Liver (tissue), 9 donors: ENCODE results near the gene BCLAF1. TPM values are rescaled to one million over a fixed set of nuclear protein-coding genes. Genes with fewer than 3 reads are reported as not detected.

ENCODE experiments used
- DNase-seq: peaks from one replicate; pipeline ENCODE4 v3.0.0-alpha.2; 2017; ENCODE audit warnings: low spot score
- H3K27ac ChIP-seq, 2 donors: one replicate each; pipeline ENCODE4 v1.7.0; 2013; ENCODE audit warnings: inconsistent platforms in 2 of 2, low read length in 2 of 2, control low read depth in 1 of 2, low read depth in 1 of 2, mild to moderate bottlenecking in 1 of 2
- H3K27me3 ChIP-seq, 4 donors: one replicate each; pipeline versions ENCODE4 v1.6.1 to v1.7.0; 2013; ENCODE audit warnings: low read length in 3 of 4, inconsistent platforms in 1 of 4, mild to moderate bottlenecking in 1 of 4, moderate library complexity in 1 of 4; ENCODE audit not compliant: control insufficient read depth in 4 of 4, insufficient read depth in 4 of 4
- H3K36me3 ChIP-seq, 4 donors: one replicate each; pipeline versions ENCODE4 v1.6.1 to v1.7.0; 2013; ENCODE audit warnings: low read length in 3 of 4, mild to moderate bottlenecking in 3 of 4, low read depth in 1 of 4, moderate library complexity in 1 of 4; ENCODE audit not compliant: control insufficient read depth in 4 of 4, insufficient read depth in 3 of 4
- H3K4me1 ChIP-seq, 4 donors: one replicate each; pipeline versions ENCODE4 v1.6.1 to v1.7.0; 2013; ENCODE audit warnings: low read length in 3 of 4, mild to moderate bottlenecking in 3 of 4, moderate library complexity in 1 of 4; ENCODE audit not compliant: control insufficient read depth in 4 of 4, insufficient read depth in 4 of 4
- H3K4me3 ChIP-seq, 3 donors: one replicate each; pipeline versions ENCODE4 v1.6.1 to v1.7.0; 2013; ENCODE audit warnings: low read length in 3 of 3, control low read depth in 1 of 3, low read depth in 1 of 3, mild to moderate bottlenecking in 1 of 3
- H3K9ac ChIP-seq, 2 donors: one replicate each; pipeline ENCODE4 v1.7.0; 2013; ENCODE audit warnings: low read length in 2 of 2, mild to moderate bottlenecking in 2 of 2, moderate library complexity in 2 of 2, control low read depth in 1 of 2, low read depth in 1 of 2
- H3K9me3 ChIP-seq, 4 donors: one replicate each; pipeline versions ENCODE4 v1.6.1 to v1.7.0; 2013; ENCODE audit warnings: low read length in 3 of 4; ENCODE audit not compliant: control insufficient read depth in 4 of 4
- ATF3 ChIP-seq: IDR thresholded peaks from 2 replicates; pipeline ENCODE4 v1.6.1; 2016; ENCODE audit warnings: antibody characterized with exemption
- EGR1 ChIP-seq, 2 donors: IDR thresholded peaks; 2 replicates each; pipeline ENCODE4 v1.6.1; 2016 to 2018; ENCODE audit warnings: antibody characterized with exemption in 2 of 2, low read depth in 2 of 2
- FOXA1 ChIP-seq: IDR thresholded peaks from 2 replicates; pipeline ENCODE4 v1.6.1; 2016; ENCODE audit warnings: antibody characterized with exemption
- FOXA2 ChIP-seq: IDR thresholded peaks from 2 replicates; pipeline ENCODE4 v1.6.1; 2016; ENCODE audit warnings: antibody characterized with exemption
- HNF4A ChIP-seq, 2 donors: conservative IDR thresholded peaks; 2 replicates each; pipeline ENCODE4 v1.6.1; 2016; ENCODE audit warnings: antibody characterized with exemption in 2 of 2, mild to moderate bottlenecking in 2 of 2
- JUND ChIP-seq, 2 donors: IDR thresholded peaks; 2 replicates each; pipeline ENCODE4 v1.6.1; 2016; ENCODE audit warnings: antibody characterized with exemption in 2 of 2
- NR2F2 ChIP-seq: IDR thresholded peaks from 2 replicates; pipeline ENCODE4 v1.6.1; 2016; ENCODE audit warnings: antibody characterized with exemption
- RXRA ChIP-seq, 2 donors: IDR thresholded peaks; 2 replicates each; pipeline ENCODE4 v1.6.1; 2017 to 2018; ENCODE audit warnings: antibody characterized with exemption in 2 of 2, mild to moderate bottlenecking in 1 of 2
- SP1 ChIP-seq: IDR thresholded peaks from 2 replicates; pipeline ENCODE4 v1.6.1; 2018; ENCODE audit warnings: antibody characterized with exemption, mild to moderate bottlenecking
- YY1 ChIP-seq: IDR thresholded peaks from 2 replicates; pipeline ENCODE4 v1.6.1; 2016; ENCODE audit warnings: antibody characterized with exemption, mild to moderate bottlenecking
- ZBTB33 ChIP-seq: IDR thresholded peaks from 2 replicates; pipeline ENCODE4 v1.6.1; 2016; ENCODE audit warnings: antibody characterized with exemption
- WGBS: extraction: QIAGEN DNeasy Blood & Tissue Kit; methylation state at CpG from one replicate; pipeline ENCODE4 v1.1.7; 2013; 5-methylcytosine and 5-hydroxymethylcytosine counted together
- polyA plus RNA-seq, 2 donors: library from polyadenylated mRNA; stranded (reverse) in 1 of 2; unstranded in 1 of 2; fragments of 200-250 nt in 1 of 2; fragments of >200 nt in 1 of 2; fragmentation: Nextera tagmentation in 1 of 2; extraction: Ambion mirVana in 1 of 2; gene quantifications; one replicate each; pipeline versions ENCODE4 v1.2.1 to v1.2.3, GENCODE V29; 2013 to 2015
- total RNA-seq, 2 donors: library from RNA; depleted of rRNA; stranded (reverse); fragments of >200 nt; gene quantifications; one replicate each; pipeline ENCODE4 v1.2.3, GENCODE V29; 2014
- TF ChIP-seq, protein P1 (sequence below): fragments of 150-350 bp; IDR thresholded peaks from 2 replicates; pipeline ENCODE4 v1.5.1; 2017; ENCODE audit warnings: improper control_type of control experiment, low read depth, low read length; ENCODE audit not compliant: missing input control
- TF ChIP-seq, protein P2 (sequence below): IDR thresholded peaks from 2 replicates; pipeline ENCODE4 v1.6.1; 2016; ENCODE audit warnings: antibody characterized with exemption, mild to moderate bottlenecking
- donor health status: healthy.
- donor health status: healthy.
- donor health status: healthy.
- donor health status: healthy.
- donor health status: healthy.

Gene BCLAF1
- total and polyA plus RNA-seq, 4 donors: 11.7 to 60.5 (median 38.0) TPM

DNA sequence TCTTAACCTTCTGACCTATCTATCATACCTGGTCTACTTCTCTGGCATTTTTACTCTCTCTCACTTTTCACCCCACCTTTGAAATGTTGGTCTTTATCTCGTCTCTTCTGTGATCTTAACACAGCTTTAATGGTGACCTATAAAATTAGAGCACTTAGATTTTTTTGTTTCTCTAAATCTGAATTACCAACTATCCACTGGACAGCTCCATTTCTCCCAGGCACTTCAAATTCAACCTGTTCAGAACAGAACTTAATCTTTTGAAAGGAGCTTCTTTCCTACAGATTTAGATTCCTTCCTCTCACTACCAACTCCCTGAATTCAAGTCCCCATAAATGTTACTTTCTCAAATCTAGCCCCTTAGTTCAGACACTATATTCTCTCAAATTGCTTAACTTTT lies 24.5 kb downstream of the BCLAF1 start:
- TF ChIP-seq YY1: no peak
- no peak for TF ChIP-seq SP1
- no peak for TF ChIP-seq RXRA (IDR thresholded peaks at IDR 0.05)
- TF ChIP-seq ATF3: no peak
- TF ChIP-seq FOXA1: no peak
- no peak for TF ChIP-seq ZBTB33
- TF ChIP-seq NR2F2: no peak
- TF ChIP-seq HNF4A (conservative IDR thresholded peaks at IDR 0.05): no peak
- no peak overlapping the region for H3K9ac ChIP-seq
- peaks cover 2 to 80% (median 65%) of the 10 kb centered on the region in 4 donors for H3K36me3 ChIP-seq

GRCh38 chr6:136262940-136263339 lies 26.7 kb downstream of the BCLAF1 start:
- DNase-seq: no peak
- Histone ChIP-seq H3K9ac (no peak overlapping the region), H3K4me1 (no peaks in the 10 kb centered on the region), H3K36me3 (peaks cover 2 to 78% (median 57%) of the 10 kb centered on the region in 4 donors), H3K4me3 (no peak overlapping the region), H3K27ac (no peak overlapping the region), H3K9me3 (no peaks in the 10 kb centered on the region), H3K27me3 (no peaks in the 10 kb centered on the region)
- TF ChIP-seq JUND (IDR thresholded peaks at IDR 0.05): no peak
- TF ChIP-seq SP1: no peak
- TF ChIP-seq NR2F2: no peak
- no peak for TF ChIP-seq EGR1 (IDR thresholded peaks at IDR 0.05; ENCODE audit: low read depth in 2 of 2)
- no peak for TF ChIP-seq RXRA (IDR thresholded peaks at IDR 0.05)
- TF ChIP-seq FOXA2: no peak
- TF ChIP-seq, protein P1, sequence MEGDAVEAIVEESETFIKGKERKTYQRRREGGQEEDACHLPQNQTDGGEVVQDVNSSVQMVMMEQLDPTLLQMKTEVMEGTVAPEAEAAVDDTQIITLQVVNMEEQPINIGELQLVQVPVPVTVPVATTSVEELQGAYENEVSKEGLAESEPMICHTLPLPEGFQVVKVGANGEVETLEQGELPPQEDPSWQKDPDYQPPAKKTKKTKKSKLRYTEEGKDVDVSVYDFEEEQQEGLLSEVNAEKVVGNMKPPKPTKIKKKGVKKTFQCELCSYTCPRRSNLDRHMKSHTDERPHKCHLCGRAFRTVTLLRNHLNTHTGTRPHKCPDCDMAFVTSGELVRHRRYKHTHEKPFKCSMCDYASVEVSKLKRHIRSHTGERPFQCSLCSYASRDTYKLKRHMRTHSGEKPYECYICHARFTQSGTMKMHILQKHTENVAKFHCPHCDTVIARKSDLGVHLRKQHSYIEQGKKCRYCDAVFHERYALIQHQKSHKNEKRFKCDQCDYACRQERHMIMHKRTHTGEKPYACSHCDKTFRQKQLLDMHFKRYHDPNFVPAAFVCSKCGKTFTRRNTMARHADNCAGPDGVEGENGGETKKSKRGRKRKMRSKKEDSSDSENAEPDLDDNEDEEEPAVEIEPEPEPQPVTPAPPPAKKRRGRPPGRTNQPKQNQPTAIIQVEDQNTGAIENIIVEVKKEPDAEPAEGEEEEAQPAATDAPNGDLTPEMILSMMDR: no peak
- TF ChIP-seq FOXA1: no peak
- TF ChIP-seq, protein P2, sequence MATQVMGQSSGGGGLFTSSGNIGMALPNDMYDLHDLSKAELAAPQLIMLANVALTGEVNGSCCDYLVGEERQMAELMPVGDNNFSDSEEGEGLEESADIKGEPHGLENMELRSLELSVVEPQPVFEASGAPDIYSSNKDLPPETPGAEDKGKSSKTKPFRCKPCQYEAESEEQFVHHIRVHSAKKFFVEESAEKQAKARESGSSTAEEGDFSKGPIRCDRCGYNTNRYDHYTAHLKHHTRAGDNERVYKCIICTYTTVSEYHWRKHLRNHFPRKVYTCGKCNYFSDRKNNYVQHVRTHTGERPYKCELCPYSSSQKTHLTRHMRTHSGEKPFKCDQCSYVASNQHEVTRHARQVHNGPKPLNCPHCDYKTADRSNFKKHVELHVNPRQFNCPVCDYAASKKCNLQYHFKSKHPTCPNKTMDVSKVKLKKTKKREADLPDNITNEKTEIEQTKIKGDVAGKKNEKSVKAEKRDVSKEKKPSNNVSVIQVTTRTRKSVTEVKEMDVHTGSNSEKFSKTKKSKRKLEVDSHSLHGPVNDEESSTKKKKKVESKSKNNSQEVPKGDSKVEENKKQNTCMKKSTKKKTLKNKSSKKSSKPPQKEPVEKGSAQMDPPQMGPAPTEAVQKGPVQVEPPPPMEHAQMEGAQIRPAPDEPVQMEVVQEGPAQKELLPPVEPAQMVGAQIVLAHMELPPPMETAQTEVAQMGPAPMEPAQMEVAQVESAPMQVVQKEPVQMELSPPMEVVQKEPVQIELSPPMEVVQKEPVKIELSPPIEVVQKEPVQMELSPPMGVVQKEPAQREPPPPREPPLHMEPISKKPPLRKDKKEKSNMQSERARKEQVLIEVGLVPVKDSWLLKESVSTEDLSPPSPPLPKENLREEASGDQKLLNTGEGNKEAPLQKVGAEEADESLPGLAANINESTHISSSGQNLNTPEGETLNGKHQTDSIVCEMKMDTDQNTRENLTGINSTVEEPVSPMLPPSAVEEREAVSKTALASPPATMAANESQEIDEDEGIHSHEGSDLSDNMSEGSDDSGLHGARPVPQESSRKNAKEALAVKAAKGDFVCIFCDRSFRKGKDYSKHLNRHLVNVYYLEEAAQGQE: no peak
- WGBS: 87% methylated on average over 1 of the region's 1 CpG

More for the DNA sequence above, 24.5 kb downstream of the BCLAF1 start:
- WGBS: 94% methylated on average over 1 of the region's 1 CpG
- no peaks in the 10 kb centered on the region for H3K27me3 ChIP-seq
- no peak overlapping the region for H3K4me3 ChIP-seq
- no peaks in the 10 kb centered on the region for H3K9me3 ChIP-seq
- H3K4me1 ChIP-seq: no peaks in the 10 kb centered on the region
- DNase-seq: no peak
- no peak overlapping the region for H3K27ac ChIP-seq
